AG09319 (cell line): Measurements from ENCODE around the gene CACNG6.

Source experiments
- DNase-seq: peaks from one replicate; pipeline ENCODE4 v3.0.0-alpha.2; 2010; ENCODE audit warnings: low read depth; ENCODE audit errors: extremely low read depth
- TF ChIP-seq, protein P1 (sequence below): IDR thresholded peaks from 2 replicates; pipeline ENCODE4 v1.5.1; 2011; ENCODE audit warnings: low read depth, mild to moderate bottlenecking, inconsistent platforms, low read length, moderate library complexity

CACNG6 gene

DNA sequence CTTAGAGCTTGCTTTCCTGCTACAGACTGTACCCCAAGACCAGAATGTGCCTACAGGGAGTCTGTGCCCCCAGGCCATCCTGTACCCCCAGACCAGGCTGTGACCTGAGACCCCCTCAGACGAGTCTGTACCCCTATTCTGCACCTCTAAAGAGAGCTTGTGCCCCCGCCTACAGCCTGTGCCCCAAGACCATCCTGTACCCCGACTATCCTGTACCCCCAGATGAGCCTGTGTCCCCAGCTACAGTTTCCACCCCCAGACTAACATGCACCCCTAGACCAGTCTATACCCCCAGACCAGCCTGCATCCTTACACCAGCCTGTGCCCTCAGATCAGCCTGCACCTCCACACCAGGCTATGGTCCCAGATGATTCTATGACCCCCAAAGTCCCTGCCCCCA is 2.0 kb downstream of the CACNG6 start:
- TF ChIP-seq, protein P1, sequence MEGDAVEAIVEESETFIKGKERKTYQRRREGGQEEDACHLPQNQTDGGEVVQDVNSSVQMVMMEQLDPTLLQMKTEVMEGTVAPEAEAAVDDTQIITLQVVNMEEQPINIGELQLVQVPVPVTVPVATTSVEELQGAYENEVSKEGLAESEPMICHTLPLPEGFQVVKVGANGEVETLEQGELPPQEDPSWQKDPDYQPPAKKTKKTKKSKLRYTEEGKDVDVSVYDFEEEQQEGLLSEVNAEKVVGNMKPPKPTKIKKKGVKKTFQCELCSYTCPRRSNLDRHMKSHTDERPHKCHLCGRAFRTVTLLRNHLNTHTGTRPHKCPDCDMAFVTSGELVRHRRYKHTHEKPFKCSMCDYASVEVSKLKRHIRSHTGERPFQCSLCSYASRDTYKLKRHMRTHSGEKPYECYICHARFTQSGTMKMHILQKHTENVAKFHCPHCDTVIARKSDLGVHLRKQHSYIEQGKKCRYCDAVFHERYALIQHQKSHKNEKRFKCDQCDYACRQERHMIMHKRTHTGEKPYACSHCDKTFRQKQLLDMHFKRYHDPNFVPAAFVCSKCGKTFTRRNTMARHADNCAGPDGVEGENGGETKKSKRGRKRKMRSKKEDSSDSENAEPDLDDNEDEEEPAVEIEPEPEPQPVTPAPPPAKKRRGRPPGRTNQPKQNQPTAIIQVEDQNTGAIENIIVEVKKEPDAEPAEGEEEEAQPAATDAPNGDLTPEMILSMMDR, result no peak
- no peak for DNase-seq

DNA sequence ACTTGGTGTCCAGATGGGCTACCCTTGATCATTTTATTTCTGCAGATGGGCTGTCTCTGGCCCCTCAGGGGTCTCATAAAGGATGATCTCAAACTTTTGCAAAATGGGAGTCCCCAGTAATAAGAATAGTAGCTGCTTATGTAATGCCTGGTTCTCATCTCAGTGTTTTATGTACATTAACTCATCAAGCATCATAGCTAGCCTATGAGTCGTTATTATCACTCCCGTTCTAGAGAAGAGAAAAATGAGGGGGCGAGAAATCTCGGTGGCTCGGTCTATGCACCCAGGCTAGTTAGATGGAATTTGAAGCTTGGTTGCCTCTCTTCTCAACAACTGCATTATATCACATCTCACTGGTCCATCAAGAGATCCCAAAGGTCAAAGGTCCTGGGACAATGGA is 3.4 kb downstream of the CACNG6 start:
- TF ChIP-seq, protein P1, result no peak
- DNase-seq, result no peak

DNA sequence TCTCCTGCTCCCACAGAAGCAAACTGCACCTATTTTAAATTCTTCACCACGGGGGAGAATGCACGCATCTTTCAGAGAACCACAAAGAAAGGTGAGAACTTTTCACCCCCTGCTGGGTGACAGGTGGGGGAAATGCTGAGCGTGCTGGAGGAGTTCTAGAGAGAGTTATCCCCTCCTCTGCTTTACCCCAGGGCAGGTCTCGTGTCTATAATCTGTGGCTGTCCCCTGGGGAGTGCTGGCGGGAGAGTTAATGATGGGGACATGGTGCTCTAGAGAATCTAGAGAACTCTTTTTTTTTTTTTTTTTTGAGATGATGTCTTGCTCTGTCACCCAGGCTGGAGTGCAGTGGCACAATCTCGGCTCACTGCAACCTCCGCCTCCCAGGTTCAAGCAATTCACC is 6.8 kb downstream of the CACNG6 start:
- no peak for DNase-seq
- TF ChIP-seq, protein P1, result no peak

DNA sequence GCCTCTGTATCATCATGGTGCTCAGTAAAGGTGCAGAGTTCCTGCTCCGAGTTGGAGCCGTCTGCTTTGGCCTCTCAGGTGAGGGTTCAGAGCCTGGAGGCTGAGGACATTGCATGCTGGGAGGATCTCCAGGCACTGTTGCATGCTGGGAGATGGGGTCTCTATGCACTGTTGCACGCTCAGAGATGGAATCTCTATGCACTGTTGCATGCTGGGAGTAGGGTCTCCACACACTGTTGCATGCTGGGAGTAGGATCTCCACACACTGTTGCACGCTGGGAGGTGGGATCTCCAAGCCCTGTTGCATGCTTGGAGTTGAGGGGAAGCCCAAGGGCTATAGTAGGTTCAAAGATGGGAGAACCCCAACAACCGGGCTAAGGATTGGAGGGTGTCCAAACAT is 8.3 kb downstream of the CACNG6 start:
- TF ChIP-seq, protein P1, result no peak

DNA sequence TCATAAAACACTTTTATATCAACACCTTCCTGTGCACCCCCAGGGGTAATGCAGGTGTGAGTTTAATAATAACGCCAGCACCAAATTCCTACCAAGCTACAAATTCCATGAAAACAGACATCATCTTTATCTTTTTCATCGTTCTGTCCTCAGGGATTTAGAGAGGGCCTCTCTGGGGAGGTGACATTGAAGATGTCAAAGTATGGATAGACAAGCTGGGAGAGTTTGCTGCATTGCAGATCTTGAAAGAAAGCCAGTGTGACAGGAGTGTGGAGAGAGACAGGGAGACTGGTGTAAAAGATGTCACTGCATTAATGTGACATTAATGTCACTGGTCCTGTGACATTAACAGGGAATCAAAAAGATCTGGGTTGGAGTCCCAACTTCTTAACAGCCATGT is 10.1 kb downstream of the CACNG6 start:
- TF ChIP-seq, protein P1, result no peak
- no peak for DNase-seq

More for the DNA sequence above, 8.3 kb downstream of the CACNG6 start:
- no peak for DNase-seq

DNA sequence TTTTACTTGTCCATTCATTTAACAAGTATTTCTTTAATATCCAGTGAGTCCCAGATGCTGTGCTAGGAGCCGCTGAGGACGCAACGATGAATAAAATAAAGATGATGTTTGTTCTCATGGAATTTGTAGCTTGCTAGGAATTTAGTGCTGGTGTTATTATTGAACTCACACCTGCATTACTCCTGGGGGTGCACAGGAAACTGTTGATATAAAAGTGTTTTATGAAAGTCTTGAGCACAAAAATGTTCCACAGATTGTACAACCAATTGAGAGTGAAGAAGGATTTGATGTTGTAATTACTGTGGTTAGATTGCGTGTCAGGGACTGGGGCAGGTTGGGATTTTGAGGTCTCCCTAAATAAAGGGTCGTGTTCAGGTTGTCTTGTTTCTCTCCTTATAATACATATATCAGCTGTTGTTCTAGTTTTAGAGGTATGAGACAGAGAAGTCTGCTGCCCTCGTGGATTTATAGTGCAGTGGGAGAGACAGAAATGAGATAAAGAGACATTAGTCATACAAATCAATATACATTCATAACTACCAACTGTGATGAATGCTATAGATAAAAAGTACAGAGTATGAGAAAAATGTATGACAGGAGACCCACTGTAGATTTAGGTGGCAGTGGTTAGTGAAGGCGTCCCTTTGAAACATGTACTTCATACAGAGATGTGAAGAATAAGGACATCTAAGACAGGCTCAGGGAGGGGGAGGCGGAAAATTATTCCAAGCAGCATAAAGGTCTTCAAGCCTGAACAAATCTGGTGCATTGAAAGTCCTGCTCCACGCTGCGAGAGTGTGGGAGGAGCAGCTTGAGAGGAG is 11.3 kb downstream of the CACNG6 start:
- no peak for DNase-seq
- TF ChIP-seq, protein P1, result no peak

DNA sequence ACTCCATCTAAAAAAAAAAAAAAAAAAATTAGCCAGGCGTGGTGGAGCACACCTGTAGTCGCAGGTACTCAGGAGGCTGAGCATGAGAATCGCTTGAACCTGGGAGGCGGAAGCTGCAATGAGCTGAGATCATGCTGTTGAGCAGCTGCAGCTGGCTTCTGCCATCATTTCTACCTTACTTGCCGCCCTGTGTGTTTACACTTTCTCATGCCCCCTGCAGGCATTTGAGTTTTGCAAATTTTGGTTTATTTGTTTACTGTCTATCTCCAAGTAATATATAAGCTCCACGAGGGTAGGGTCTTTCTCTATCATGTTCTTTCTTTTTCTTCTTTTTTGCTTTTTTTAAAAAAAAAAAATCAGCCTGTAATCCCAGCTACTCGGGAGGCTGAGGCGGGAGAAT is 18.0 kb downstream of the CACNG6 start:
- DNase-seq, result no peak
- TF ChIP-seq, protein P1, result no peak
